GM23338 (cell line): Measurements from ENCODE around the gene ST14. TPM values are rescaled to one million over a fixed set of nuclear protein-coding genes. Genes with fewer than 3 reads are reported as not detected.

Source experiments
- ATAC-seq: fragments of 200-7000 bp; cut with Tn5 transposase; 3 replicates; pipeline ENCODE4 v1.9.1; 2020
- DNase-seq: peaks from one replicate; pipeline ENCODE4 v3.0.0-alpha.2; 2015; ENCODE audit warnings: low spot score
- H2AFZ ChIP-seq: fragments of 200-600 bp; sonication (generic); 2 replicates; pipeline ENCODE4 v1.8.0; 2016; ENCODE audit warnings: antibody characterized with exemption, mild to moderate bottlenecking, moderate library complexity
- H3F3A ChIP-seq: fragments of 200-600 bp; sonication (generic); replicated peaks from 2 replicates; pipeline ENCODE4 v1.8.0; 2017; ENCODE audit warnings: antibody characterized with exemption, mixed run types, low read depth
- H3K27ac ChIP-seq: fragments of 200-600 bp; sonication (generic); 2 replicates; pipeline ENCODE4 v1.6.1; 2016; ENCODE audit warnings: low read depth
- H3K27me3 ChIP-seq: fragments of 200-600 bp; sonication (generic); 2 replicates; pipeline ENCODE4 v1.8.0; 2016; ENCODE audit warnings: mild to moderate bottlenecking, mixed run types, moderate library complexity; ENCODE audit not compliant: insufficient read depth
- H3K36me3 ChIP-seq: fragments of 200-600 bp; sonication (generic); 2 replicates; pipeline ENCODE4 v1.8.0; 2016; ENCODE audit warnings: mild to moderate bottlenecking; ENCODE audit not compliant: insufficient read depth
- H3K4me1 ChIP-seq: fragments of 200-600 bp; sonication (generic); 2 replicates; pipeline ENCODE4 v1.8.0; 2016; ENCODE audit warnings: mild to moderate bottlenecking, moderate library complexity; ENCODE audit not compliant: insufficient read depth
- H3K4me2 ChIP-seq: fragments of 200-600 bp; sonication (generic); 2 replicates; pipeline ENCODE4 v1.7.1; 2017; ENCODE audit warnings: mixed run types
- H3K4me3 ChIP-seq: fragments of 200-600 bp; sonication (generic); 2 replicates; pipeline ENCODE4 v1.6.1; 2016; ENCODE audit warnings: mixed run types
- H3K79me2 ChIP-seq: fragments of 200-600 bp; sonication (generic); replicated peaks from 2 replicates; pipeline ENCODE4 v1.8.0; 2017; ENCODE audit warnings: mild to moderate bottlenecking; ENCODE audit not compliant: insufficient read depth
- H3K9me2 ChIP-seq: fragments of 200-600 bp; sonication (generic); 2 replicates; pipeline ENCODE4 v1.8.0; 2017; ENCODE audit not compliant: insufficient read depth
- H4K20me1 ChIP-seq: fragments of 200-600 bp; sonication (generic); replicated peaks from 2 replicates; pipeline ENCODE4 v1.8.0; 2017; ENCODE audit warnings: mild to moderate bottlenecking; ENCODE audit not compliant: insufficient read depth
- H3K27ac Mint-ChIP-seq: 2 replicates; pipeline ENCODE4 v1.8.0; 2020; ENCODE audit warnings: inconsistent platforms, mild to moderate bottlenecking, moderate library complexity, mixed read lengths
- H3K27me3 Mint-ChIP-seq: 3 replicates; pipeline ENCODE4 v1.8.0; 2022; ENCODE audit warnings: low read depth, mild to moderate bottlenecking, moderate library complexity, mixed read lengths, inconsistent platforms; ENCODE audit not compliant: insufficient read depth, poor library complexity
- H3K36me3 Mint-ChIP-seq: 3 replicates; pipeline ENCODE4 v1.8.0; 2021; ENCODE audit warnings: low read depth, mild to moderate bottlenecking, inconsistent platforms, moderate library complexity, mixed read lengths
- H3K4me1 Mint-ChIP-seq: 3 replicates; pipeline ENCODE4 v1.8.0; 2020; ENCODE audit warnings: mild to moderate bottlenecking, inconsistent platforms, mixed read lengths
- H3K4me3 Mint-ChIP-seq: 3 replicates; pipeline ENCODE4 v1.8.0; 2021; ENCODE audit warnings: moderate library complexity, mild to moderate bottlenecking, inconsistent platforms, mixed read lengths
- H3K9me3 Mint-ChIP-seq: 3 replicates; pipeline ENCODE4 v1.8.0; 2020; ENCODE audit warnings: moderate library complexity, mild to moderate bottlenecking, inconsistent platforms, mixed read lengths
- CREB1 ChIP-seq: fragments of 250-450 bp; sonication (Bioruptor Pico); IDR thresholded peaks from 2 replicates; pipeline ENCODE4 v1.5.0; 2020; ENCODE audit warnings: low read depth, mild to moderate bottlenecking, moderate library complexity
- POLR2AphosphoS5 ChIP-seq: IDR thresholded peaks from 2 replicates; pipeline ENCODE4 v1.6.1; 2016; ENCODE audit warnings: antibody characterized with exemption, low read depth
- STAT1 ChIP-seq: IDR thresholded peaks from one replicate; pipeline ENCODE4 v1.6.1; 2016; ENCODE audit warnings: antibody characterized with exemption; ENCODE audit not compliant: unreplicated experiment
- ZNF114 ChIP-seq: fragments of 250-450 bp; sonication (Bioruptor Pico); IDR thresholded peaks from 2 replicates; pipeline ENCODE4 v1.5.0; 2020; ENCODE audit warnings: mild to moderate bottlenecking, moderate library complexity
- polyA plus RNA-seq: library from polyadenylated mRNA; unstranded; fragments of >200 nt; fragmentation: Nextera tagmentation; extraction: Ambion mirVana; gene quantifications from 2 replicates; pipeline ENCODE4 v1.2.1, GENCODE V29; 2016
- total RNA-seq: library from RNA; depleted of rRNA; stranded (reverse); fragments of >200 nt; shearing (Covaris generic); gene quantifications from 2 replicates; pipeline ENCODE4 v1.2.3, GENCODE V29; 2014
- TF ChIP-seq, protein P1 (sequence below), 2 experiments: fragments of 200-600 bp in 1 of 2; sonication (generic) in 1 of 2; conservative IDR thresholded peaks; 2 replicates each; pipeline versions ENCODE4 v1.5.1 to v1.6.1; 2016 to 2017; ENCODE audit warnings: antibody characterized with exemption in 2 of 2, low read depth in 2 of 2, mild to moderate bottlenecking in 2 of 2, moderate library complexity in 1 of 2
- TF ChIP-seq, protein P2 (sequence below): IDR thresholded peaks from one replicate; pipeline ENCODE4 v1.6.1; 2018; ENCODE audit warnings: antibody characterized with exemption; ENCODE audit not compliant: unreplicated experiment

The ST14 gene
- total and polyA plus RNA-seq, 2 experiments from 2014 or later, result 7.9 to 32.7 TPM

GRCh38 chr11:130131961-130132850 is 27.4 kb upstream of the ST14 start:
- H3K4me2 ChIP-seq, result no peak overlapping the region

GRCh38 chr11:130133716-130134115 is 25.9 kb upstream of the ST14 start:
- Histone ChIP-seq H2AFZ (no peak overlapping the region), H3K27ac (no peak overlapping the region), H3K9me2 (no peaks in the 10 kb centered on the region), H3K27me3 (no peaks in the 10 kb centered on the region), H3F3A (no peaks in the 10 kb centered on the region), H3K4me1 (no peaks in the 10 kb centered on the region), H3K4me3 (no peak overlapping the region), H4K20me1 (peaks cover 4% of the 10 kb centered on the region), H3K79me2 (0 out of 2 replicates have a peak, but pooled peaks cover 12% of the 10 kb centered on the region), H3K4me2 (no peak overlapping the region), H3K36me3 (peaks cover 47% of the 10 kb centered on the region)
- Mint-ChIP-seq H3K4me3 (no peak overlapping the region), H3K27me3 (peaks cover 13% of the 10 kb centered on the region), H3K9me3 (peaks cover 21% of the 10 kb centered on the region), H3K36me3 (peaks cover 94% of the 10 kb centered on the region), H3K27ac (0 out of 2 replicates have a peak overlapping the region, but pooled peaks have one; percentile 16), H3K4me1 (no peaks in the 10 kb centered on the region)
- ATAC-seq, result no peak
- TF ChIP-seq, protein P1, sequence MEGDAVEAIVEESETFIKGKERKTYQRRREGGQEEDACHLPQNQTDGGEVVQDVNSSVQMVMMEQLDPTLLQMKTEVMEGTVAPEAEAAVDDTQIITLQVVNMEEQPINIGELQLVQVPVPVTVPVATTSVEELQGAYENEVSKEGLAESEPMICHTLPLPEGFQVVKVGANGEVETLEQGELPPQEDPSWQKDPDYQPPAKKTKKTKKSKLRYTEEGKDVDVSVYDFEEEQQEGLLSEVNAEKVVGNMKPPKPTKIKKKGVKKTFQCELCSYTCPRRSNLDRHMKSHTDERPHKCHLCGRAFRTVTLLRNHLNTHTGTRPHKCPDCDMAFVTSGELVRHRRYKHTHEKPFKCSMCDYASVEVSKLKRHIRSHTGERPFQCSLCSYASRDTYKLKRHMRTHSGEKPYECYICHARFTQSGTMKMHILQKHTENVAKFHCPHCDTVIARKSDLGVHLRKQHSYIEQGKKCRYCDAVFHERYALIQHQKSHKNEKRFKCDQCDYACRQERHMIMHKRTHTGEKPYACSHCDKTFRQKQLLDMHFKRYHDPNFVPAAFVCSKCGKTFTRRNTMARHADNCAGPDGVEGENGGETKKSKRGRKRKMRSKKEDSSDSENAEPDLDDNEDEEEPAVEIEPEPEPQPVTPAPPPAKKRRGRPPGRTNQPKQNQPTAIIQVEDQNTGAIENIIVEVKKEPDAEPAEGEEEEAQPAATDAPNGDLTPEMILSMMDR (conservative IDR thresholded peaks at IDR 0.05; ENCODE audit: low read depth in 2 of 2), result no peak
- no peak for TF ChIP-seq POLR2AphosphoS5
- DNase-seq, result no peak

More at GRCh38 chr11:130131961-130132850, 27.4 kb upstream of the ST14 start:
- H4K20me1 ChIP-seq, result no peaks in the 10 kb centered on the region; the same call in 1 of the 2 replicates
- Mint-ChIP-seq H3K4me1 (no peaks in the 10 kb centered on the region), H3K27ac (peak overlapping the region; percentile 29), H3K4me3 (no peak overlapping the region), H3K27me3 (peaks cover 13% of the 10 kb centered on the region), H3K9me3 (peaks cover 21% of the 10 kb centered on the region), H3K36me3 (peaks cover 92% of the 10 kb centered on the region)
- H3F3A ChIP-seq, result no peaks in the 10 kb centered on the region
- no peaks in the 10 kb centered on the region for H3K27me3 ChIP-seq
- TF ChIP-seq STAT1 (no peak), CREB1 (CRISPR knock-in tag) (0 out of 2 replicates have a peak, but pooled peaks have one; percentile 12), ZNF114 (CRISPR knock-in tag) (no peak)
- TF ChIP-seq, protein P2, sequence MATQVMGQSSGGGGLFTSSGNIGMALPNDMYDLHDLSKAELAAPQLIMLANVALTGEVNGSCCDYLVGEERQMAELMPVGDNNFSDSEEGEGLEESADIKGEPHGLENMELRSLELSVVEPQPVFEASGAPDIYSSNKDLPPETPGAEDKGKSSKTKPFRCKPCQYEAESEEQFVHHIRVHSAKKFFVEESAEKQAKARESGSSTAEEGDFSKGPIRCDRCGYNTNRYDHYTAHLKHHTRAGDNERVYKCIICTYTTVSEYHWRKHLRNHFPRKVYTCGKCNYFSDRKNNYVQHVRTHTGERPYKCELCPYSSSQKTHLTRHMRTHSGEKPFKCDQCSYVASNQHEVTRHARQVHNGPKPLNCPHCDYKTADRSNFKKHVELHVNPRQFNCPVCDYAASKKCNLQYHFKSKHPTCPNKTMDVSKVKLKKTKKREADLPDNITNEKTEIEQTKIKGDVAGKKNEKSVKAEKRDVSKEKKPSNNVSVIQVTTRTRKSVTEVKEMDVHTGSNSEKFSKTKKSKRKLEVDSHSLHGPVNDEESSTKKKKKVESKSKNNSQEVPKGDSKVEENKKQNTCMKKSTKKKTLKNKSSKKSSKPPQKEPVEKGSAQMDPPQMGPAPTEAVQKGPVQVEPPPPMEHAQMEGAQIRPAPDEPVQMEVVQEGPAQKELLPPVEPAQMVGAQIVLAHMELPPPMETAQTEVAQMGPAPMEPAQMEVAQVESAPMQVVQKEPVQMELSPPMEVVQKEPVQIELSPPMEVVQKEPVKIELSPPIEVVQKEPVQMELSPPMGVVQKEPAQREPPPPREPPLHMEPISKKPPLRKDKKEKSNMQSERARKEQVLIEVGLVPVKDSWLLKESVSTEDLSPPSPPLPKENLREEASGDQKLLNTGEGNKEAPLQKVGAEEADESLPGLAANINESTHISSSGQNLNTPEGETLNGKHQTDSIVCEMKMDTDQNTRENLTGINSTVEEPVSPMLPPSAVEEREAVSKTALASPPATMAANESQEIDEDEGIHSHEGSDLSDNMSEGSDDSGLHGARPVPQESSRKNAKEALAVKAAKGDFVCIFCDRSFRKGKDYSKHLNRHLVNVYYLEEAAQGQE, result no peak
- TF ChIP-seq, protein P1 (conservative IDR thresholded peaks at IDR 0.05; ENCODE audit: low read depth in 2 of 2), result peak; percentile 77 to 87
- no peak overlapping the region for H2AFZ ChIP-seq
- peak; percentile 87 for DNase-seq
- no peak overlapping the region for H3K4me3 ChIP-seq
- H3K79me2 ChIP-seq, result 0 out of 2 replicates have a peak, but pooled peaks cover 9% of the 10 kb centered on the region
- peak; percentile 86 for ATAC-seq
- no peaks in the 10 kb centered on the region for H3K9me2 ChIP-seq
- H3K27ac ChIP-seq, result peak overlapping the region; percentile 23; the same call in 1 of the 2 replicates
- no peaks in the 10 kb centered on the region for H3K4me1 ChIP-seq
- peaks cover 60% of the 10 kb centered on the region for H3K36me3 ChIP-seq
